Dedifferentiated amniotic fluid mesenchymal stem cell (primary cell): ENCODE results near the gene TMEM154.

Experiments used
- DNase-seq: peaks from one replicate; pipeline ENCODE4 v3.0.0-alpha.2; 2016; ENCODE audit errors: extremely low spot score

TMEM154 gene

DNA sequence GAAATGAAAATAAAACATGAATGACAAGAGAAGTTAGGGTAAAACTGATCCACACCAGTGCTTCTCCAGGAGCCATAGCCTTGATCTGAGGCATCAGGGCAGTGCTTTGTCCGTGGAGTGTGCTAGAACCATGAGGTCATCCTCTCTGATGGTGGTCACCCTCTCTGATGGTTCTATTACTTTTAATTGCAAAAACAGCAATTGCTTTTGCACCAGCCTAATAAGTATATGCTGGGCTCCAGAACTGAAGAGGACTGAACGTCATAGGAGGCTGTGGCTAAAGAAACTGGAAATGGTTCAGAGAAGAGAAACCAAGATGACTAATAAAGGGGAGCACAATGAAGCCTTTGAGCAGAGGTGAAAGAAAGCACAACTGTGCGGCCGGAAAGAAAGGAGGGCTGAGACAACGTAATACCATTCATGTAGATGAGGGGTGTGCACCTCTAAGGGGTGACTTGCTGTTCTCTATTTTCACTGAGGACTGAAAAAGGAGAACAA is 17.0 kb upstream of the TMEM154 start:
- no peak for DNase-seq

- DNase-seq: no peak
Observed at GRCh38 chr4:152693871-152694270, 14.1 kb upstream of the TMEM154 start.

DNA sequence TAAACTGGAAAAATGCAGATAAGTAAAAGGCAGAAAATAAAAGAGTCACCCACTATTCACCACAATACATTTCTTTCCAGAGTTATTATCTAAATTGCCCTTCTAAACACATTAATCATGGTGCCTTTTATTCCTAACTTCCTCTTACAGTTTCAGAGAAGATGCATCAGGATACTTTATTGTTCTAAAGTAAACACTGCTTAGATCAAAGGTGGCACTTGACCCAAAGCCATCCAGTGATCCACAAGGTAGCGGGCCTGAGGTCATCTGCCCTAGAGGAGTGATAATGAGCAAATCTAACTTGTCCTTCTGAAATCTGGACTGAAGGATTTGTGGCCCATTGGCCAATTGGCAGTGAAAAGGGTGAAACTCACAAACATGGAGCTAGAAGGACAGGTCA is 12.0 kb upstream of the TMEM154 start:
- no peak for DNase-seq

DNA sequence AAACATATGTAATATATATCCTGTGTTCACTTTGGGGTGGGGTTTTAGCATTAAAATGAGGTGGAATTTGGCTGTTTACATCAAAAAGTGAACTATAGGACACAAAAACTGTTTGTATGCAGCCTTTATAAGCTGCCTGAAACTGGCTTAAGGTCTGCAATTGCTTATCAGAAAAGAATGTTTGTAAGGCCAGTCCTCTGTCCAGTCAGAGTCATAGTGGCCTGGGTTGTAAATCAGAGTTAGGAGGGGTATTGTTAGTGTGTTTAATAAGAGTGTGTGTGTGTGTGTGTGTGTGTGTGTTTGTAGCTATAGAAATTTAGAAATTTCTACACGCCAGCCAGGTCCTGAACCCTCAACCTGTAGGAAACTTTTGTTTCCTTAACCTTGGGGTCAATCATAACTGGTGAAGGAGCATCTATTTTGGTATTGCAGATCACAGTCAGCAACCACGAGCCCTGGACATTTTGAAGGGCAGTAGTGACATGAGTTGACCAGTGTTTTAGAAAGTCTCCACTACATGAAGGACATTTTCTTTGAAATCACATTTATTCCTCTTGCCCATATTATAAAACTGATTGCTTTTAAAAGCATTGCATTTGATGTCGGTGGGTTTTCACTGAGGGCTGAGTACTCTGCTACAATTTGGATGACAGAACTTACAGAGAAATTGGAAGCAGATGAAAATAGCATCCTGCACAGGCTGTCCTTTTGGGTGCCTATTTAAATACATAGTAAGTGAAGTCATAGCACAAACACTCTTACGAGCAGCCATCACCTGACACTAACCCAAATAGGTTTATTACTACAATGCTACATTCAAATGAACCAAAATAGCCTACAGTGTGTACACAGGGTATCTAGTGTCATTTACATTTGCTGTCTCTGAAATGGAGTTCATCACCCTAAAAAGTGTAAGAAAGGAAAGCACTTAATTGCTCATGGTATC is 11.2 kb upstream of the TMEM154 start:
- DNase-seq: no peak

- no peak for DNase-seq
Observed at GRCh38 chr4:152689615-152690501, 10.1 kb upstream of the TMEM154 start.

GRCh38 chr4:152687974-152688599 is 8.3 kb upstream of the TMEM154 start:
- no peak for DNase-seq

GRCh38 chr4:152686452-152687013 is 6.7 kb upstream of the TMEM154 start:
- DNase-seq: no peak

DNA sequence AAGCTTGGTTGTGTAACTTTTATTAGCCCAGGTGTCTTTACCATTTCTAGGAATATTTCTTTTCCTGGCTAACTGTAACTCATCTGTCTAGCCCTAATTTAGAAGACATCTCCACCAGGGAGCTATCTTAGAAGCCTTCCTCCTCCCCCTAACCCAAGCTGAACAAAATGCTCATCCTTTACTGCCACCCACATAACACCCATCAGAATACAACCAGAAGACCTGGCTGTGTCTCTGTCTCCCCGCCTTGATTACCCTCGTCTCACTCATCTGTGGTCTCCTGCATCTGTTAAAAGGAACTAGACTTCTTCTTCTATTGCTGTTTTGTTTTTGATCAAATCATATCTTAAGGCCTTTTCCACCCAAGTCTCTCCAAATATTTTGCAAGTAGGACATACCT is 4.8 kb upstream of the TMEM154 start:
- no peak for DNase-seq

DNA sequence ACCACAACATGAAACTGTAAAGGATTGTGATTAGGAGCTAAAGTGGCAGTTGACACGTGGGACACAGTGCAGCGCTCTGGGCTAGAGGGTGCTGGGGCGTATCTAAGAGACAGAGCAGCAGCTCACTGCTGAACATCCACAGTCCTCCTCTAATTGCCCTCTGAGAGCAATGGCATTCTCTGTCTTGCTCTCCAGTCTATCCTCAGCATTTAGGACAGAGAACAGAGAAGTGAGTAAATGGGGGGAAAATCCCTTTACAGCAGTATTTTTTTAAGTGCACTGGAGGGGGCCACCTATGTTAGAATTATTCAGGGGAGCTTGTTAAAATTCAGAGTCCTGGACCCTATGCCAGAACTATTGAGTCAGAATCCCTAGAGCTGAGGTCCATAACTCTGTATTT is 4.2 kb upstream of the TMEM154 start:
- no peak for DNase-seq

DNA sequence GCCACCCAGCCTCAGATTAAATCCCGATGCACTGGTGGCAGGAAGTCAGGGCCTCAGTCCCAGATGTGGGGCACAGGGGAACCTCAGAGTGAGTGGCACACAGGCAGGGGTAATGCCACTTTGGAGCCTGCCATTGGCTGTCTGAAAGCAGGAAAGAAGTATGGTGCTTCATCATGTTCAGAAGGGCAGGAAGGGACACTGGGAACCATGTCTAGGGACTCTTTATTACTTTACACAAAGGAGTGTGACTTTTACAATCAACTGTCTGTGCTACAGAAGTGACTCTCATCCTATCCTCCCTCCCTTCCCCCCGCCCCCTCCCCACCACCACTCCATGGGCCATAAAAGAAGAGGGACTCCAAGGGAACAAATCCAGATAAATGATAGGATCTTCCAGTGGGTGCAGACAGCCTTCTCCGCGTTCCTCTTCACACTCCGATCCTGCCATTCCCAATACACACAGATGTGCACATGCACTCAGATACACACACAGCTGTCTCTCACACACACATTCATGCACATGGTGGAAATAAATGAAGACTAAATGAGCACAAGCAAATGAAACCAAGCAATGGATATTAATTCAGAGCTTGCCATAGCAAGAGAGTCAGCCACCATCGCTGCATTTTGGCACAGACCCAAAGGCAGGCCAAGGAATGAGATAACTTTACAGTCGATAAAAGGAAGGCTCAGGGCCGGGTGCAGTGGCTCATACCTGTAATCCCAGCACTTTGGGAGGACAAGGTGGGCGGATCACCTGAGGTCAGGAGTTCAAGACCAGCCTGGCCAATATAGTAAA is 2.5 kb upstream of the TMEM154 start:
- no peak for DNase-seq

DNA sequence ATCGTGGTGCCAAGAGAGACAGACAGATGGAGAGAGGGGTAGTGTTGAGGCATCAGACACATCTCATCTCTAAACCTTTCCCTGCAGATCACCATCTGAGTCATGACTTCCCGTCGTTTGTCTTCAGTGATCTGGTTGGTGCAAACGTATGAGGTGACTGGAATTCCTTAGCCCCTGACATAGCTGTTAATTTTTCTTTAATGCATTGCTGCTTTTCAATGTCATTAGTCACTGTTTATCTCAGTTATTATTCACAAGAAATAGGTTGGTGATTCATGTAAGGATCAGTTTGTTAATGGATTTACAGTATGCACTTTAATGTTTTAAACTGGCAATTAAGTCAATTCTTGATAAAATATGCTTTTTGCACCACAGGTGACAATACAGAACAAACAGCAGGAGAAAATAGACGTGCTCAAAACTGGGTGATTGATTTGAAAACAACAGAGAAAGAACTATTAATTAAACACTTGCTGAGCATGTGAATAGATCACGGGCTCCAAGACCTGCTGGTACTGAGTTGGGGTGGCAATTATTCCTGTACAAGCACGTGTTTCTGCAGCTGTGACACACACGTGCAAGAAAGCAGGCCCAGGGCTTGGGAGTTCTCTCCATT is 1.3 kb upstream of the TMEM154 start:
- DNase-seq: no peak

DNA sequence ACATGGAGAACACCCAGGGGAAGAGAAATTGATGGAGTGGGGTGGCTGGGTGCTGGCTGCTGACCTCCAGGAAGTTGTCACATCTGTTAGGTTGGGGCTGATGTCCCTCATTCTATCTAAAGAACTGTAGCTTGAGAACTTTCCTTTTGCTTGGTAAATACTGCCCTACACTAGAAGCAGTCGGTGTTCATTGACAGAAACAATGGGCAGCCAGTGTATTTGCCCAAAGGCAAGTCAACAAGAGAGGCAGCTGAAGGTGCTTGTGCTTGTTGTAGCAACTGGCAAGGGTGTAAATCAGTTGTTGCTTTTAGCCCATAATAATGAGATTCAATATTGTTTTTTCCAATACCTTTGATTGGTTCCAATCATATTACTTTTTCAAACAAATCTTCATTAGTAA is 956 bp downstream of the TMEM154 start:
- no peak for DNase-seq

GRCh38 chr4:152677117-152677516 is 2.7 kb downstream of the TMEM154 start:
- no peak for DNase-seq

GRCh38 chr4:152676052-152676854 is 3.5 kb downstream of the TMEM154 start:
- no peak for DNase-seq

GRCh38 chr4:152674359-152674758 is 5.4 kb downstream of the TMEM154 start:
- no peak for DNase-seq

- no peak for DNase-seq
Observed at GRCh38 chr4:152673489-152673888, 6.3 kb downstream of the TMEM154 start.

- no peak for DNase-seq
Observed at GRCh38 chr4:152672206-152673092, 7.3 kb downstream of the TMEM154 start.

- DNase-seq: no peak
Observed at GRCh38 chr4:152668338-152668964, 11.3 kb downstream of the TMEM154 start.
